HEK293 (cell line): ENCODE measurements around the gene CD47.

Experiments
- CTCF ChIA-PET: fragments of 350-600 bp; formaldehyde crosslinking; extraction: SDS; loops from one replicate; lab custom pipeline; 2021; ENCODE audit warnings: antibody characterized with exemption; lab: Yijun Ruan, JAX
- POLR2A ChIA-PET: fragments of 300-600 bp; formaldehyde crosslinking; extraction: SDS; loops from one replicate; lab custom pipeline; 2020; ENCODE audit warnings: antibody characterized with exemption, inconsistent platforms; lab: Yijun Ruan, JAX
- H3K27ac ChIP-seq: fragments of 200-500 bp; sonication (Bioruptor generic); 2 replicates; pipeline ENCODE4 v1.5.1; 2014; ENCODE audit warnings: low read depth, low read length, control low read depth, inconsistent platforms; ENCODE audit errors: extremely low read depth
- H3K36me3 ChIP-seq, 2 experiments: fragments of 200-500 bp in 1 of 2; sonication (Bioruptor generic) in 1 of 2; 1 replicate in 1 of 2; 2 replicates in 1 of 2; pipeline ENCODE4 v1.5.1; 2014 to 2017; ENCODE audit warnings: inconsistent platforms in 2 of 2, low read length in 2 of 2; ENCODE audit not compliant: control insufficient read depth in 2 of 2, insufficient read depth in 1 of 2
- H3K4me1 ChIP-seq: fragments of 200-500 bp; sonication (Bioruptor generic); 2 replicates; pipeline ENCODE4 v1.5.1; 2014; ENCODE audit warnings: mild to moderate bottlenecking, low read length, inconsistent platforms; ENCODE audit not compliant: control insufficient read depth, insufficient read depth
- H3K4me3 ChIP-seq: 2 replicates; pipeline ENCODE4 v1.5.1; 2011; ENCODE audit warnings: low read depth, mild to moderate bottlenecking, control low read depth, low read length, moderate library complexity
- H3K9me3 ChIP-seq: fragments of 200-500 bp; sonication (Bioruptor generic); 2 replicates; pipeline ENCODE4 v1.5.1; 2014; ENCODE audit warnings: low read depth, low read length, inconsistent platforms; ENCODE audit not compliant: control insufficient read depth, insufficient read depth
- SP7 ChIP-seq: fragments of 450-650 bp; formaldehyde crosslinking; IDR thresholded peaks from 2 replicates; pipeline ENCODE4 v1.5.1; 2016; ENCODE audit warnings: missing biosample characterization, missing genetic modification characterization
- ZBTB21 ChIP-seq: fragments of 450-650 bp; formaldehyde crosslinking; IDR thresholded peaks from 2 replicates; pipeline ENCODE4 v1.5.1; 2017; ENCODE audit warnings: missing biosample characterization, missing genetic modification characterization
- ZBTB48 ChIP-seq: fragments of 450-650 bp; formaldehyde crosslinking; IDR thresholded peaks from 2 replicates; pipeline ENCODE4 v1.5.1; 2016; ENCODE audit warnings: missing biosample characterization, missing genetic modification characterization
- ZFHX2 ChIP-seq: fragments of 450-650 bp; formaldehyde crosslinking; conservative IDR thresholded peaks from 2 replicates; pipeline ENCODE4 v1.5.1; 2016; ENCODE audit warnings: missing biosample characterization, missing genetic modification characterization
- ZNF169 ChIP-seq: fragments of 450-650 bp; formaldehyde crosslinking; IDR thresholded peaks from 2 replicates; pipeline ENCODE4 v1.5.1; 2016; ENCODE audit warnings: missing biosample characterization, missing genetic modification characterization
- ZNF514 ChIP-seq: fragments of 450-650 bp; formaldehyde crosslinking; IDR thresholded peaks from 2 replicates; pipeline ENCODE4 v1.5.1; 2016; ENCODE audit warnings: missing biosample characterization, missing genetic modification characterization
- ZNF558 ChIP-seq: fragments of 450-650 bp; formaldehyde crosslinking; IDR thresholded peaks from 2 replicates; pipeline ENCODE4 v1.5.1; 2016; ENCODE audit warnings: missing biosample characterization, missing genetic modification characterization
- ZNF621 ChIP-seq: fragments of 450-650 bp; formaldehyde crosslinking; IDR thresholded peaks from 2 replicates; pipeline ENCODE4 v1.5.1; 2017; ENCODE audit warnings: missing biosample characterization, missing genetic modification characterization
- ZNF623 ChIP-seq: fragments of 450-650 bp; formaldehyde crosslinking; IDR thresholded peaks from 2 replicates; pipeline ENCODE4 v1.5.1; 2016; ENCODE audit warnings: missing biosample characterization, missing genetic modification characterization
- ZNF624 ChIP-seq: fragments of 450-650 bp; formaldehyde crosslinking; IDR thresholded peaks from 2 replicates; pipeline ENCODE4 v1.5.1; 2017; ENCODE audit warnings: missing biosample characterization, missing genetic modification characterization
- TF ChIP-seq, protein P1 (sequence below): fragments of 450-650 bp; formaldehyde crosslinking; IDR thresholded peaks from 2 replicates; pipeline ENCODE4 v1.5.1; 2016; ENCODE audit warnings: missing biosample characterization, missing genetic modification characterization
- TF ChIP-seq, protein P2 (sequence below): fragments of 450-650 bp; formaldehyde crosslinking; IDR thresholded peaks from 2 replicates; pipeline ENCODE4 v1.5.1; 2016; ENCODE audit warnings: missing biosample characterization, missing genetic modification characterization, low read depth
- TF ChIP-seq, protein P3 (sequence below): fragments of 450-650 bp; formaldehyde crosslinking; conservative IDR thresholded peaks from 2 replicates; pipeline ENCODE4 v1.5.1; 2016; ENCODE audit warnings: low read depth, missing biosample characterization, missing genetic modification characterization
- TF ChIP-seq, protein P4 (sequence below): fragments of 450-650 bp; formaldehyde crosslinking; IDR thresholded peaks from 2 replicates; pipeline ENCODE4 v1.5.1; 2016; ENCODE audit warnings: missing biosample characterization, missing genetic modification characterization
- TF ChIP-seq, protein P5 (sequence below): fragments of 450-650 bp; IDR thresholded peaks from 2 replicates; pipeline ENCODE4 v1.5.1; 2018; ENCODE audit warnings: missing biosample characterization, missing genetic modification characterization

Gene CD47

DNA sequence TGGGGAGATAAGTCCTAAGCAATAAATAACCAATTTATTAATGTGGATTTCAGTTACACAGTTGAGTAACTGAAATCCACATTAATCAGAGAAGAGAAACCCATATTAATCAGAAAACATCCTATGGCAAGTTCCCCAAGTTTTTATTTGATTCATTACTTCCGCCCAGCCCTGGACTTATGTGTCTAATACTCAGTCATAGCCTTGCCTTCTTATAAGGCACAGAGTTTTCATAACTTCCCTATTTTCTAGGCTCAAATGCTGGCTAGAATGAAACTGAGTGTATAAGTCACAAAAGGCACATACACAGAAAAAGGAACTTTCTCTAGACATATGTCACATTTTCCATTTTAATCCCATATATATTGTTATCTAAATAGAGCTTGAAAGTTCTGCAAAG, 28.8 kb downstream of the CD47 start:
- TF ChIP-seq, protein P1, sequence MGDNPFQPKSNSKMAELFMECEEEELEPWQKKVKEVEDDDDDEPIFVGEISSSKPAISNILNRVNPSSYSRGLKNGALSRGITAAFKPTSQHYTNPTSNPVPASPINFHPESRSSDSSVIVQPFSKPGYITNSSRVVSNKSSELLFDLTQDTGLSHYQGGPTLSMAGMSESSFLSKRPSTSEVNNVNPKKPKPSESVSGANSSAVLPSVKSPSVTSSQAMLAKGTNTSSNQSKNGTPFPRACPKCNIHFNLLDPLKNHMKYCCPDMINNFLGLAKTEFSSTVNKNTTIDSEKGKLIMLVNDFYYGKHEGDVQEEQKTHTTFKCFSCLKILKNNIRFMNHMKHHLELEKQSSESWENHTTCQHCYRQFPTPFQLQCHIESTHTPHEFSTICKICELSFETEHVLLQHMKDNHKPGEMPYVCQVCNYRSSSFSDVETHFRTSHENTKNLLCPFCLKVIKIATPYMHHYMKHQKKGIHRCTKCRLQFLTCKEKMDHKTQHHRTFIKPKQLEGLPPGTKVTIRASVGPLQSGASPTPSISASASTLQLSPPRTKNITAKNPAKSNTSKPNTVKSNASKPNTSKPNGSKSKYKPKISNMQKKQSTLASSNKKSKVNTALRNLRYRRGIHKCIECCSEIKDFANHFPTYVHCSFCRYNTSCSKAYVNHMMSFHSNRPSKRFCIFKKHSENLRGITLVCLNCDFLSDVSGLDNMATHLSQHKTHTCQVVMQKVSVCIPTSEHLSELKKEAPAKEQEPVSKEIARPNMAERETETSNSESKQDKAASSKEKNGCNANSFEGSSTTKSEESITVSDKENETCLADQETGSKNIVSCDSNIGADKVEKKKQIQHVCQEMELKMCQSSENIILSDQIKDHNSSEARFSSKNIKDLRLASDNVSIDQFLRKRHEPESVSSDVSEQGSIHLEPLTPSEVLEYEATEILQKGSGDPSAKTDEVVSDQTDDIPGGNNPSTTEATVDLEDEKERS (tag by site-specific recombination) = no peak
- TF ChIP-seq ZBTB21 (tag by site-specific recombination) (no peak), ZNF558 (tag by site-specific recombination) (no peak), ZNF514 (no peak), ZNF623 (tag by site-specific recombination) (no peak), ZNF624 (tag by site-specific recombination) (no peak), SP7 (tag by site-specific recombination) (no peak), ZFHX2 (tag by site-specific recombination) (no peak), ZNF169 (tag by site-specific recombination) (no peak), ZNF621 (tag by site-specific recombination) (no peak), ZBTB48 (tag by site-specific recombination) (no peak)
- TF ChIP-seq, protein P2, sequence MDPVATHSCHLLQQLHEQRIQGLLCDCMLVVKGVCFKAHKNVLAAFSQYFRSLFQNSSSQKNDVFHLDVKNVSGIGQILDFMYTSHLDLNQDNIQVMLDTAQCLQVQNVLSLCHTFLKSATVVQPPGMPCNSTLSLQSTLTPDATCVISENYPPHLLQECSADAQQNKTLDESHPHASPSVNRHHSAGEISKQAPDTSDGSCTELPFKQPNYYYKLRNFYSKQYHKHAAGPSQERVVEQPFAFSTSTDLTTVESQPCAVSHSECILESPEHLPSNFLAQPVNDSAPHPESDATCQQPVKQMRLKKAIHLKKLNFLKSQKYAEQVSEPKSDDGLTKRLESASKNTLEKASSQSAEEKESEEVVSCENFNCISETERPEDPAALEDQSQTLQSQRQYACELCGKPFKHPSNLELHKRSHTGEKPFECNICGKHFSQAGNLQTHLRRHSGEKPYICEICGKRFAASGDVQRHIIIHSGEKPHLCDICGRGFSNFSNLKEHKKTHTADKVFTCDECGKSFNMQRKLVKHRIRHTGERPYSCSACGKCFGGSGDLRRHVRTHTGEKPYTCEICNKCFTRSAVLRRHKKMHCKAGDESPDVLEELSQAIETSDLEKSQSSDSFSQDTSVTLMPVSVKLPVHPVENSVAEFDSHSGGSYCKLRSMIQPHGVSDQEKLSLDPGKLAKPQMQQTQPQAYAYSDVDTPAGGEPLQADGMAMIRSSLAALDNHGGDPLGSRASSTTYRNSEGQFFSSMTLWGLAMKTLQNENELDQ (tag by site-specific recombination) = no peak
- TF ChIP-seq, protein P3, sequence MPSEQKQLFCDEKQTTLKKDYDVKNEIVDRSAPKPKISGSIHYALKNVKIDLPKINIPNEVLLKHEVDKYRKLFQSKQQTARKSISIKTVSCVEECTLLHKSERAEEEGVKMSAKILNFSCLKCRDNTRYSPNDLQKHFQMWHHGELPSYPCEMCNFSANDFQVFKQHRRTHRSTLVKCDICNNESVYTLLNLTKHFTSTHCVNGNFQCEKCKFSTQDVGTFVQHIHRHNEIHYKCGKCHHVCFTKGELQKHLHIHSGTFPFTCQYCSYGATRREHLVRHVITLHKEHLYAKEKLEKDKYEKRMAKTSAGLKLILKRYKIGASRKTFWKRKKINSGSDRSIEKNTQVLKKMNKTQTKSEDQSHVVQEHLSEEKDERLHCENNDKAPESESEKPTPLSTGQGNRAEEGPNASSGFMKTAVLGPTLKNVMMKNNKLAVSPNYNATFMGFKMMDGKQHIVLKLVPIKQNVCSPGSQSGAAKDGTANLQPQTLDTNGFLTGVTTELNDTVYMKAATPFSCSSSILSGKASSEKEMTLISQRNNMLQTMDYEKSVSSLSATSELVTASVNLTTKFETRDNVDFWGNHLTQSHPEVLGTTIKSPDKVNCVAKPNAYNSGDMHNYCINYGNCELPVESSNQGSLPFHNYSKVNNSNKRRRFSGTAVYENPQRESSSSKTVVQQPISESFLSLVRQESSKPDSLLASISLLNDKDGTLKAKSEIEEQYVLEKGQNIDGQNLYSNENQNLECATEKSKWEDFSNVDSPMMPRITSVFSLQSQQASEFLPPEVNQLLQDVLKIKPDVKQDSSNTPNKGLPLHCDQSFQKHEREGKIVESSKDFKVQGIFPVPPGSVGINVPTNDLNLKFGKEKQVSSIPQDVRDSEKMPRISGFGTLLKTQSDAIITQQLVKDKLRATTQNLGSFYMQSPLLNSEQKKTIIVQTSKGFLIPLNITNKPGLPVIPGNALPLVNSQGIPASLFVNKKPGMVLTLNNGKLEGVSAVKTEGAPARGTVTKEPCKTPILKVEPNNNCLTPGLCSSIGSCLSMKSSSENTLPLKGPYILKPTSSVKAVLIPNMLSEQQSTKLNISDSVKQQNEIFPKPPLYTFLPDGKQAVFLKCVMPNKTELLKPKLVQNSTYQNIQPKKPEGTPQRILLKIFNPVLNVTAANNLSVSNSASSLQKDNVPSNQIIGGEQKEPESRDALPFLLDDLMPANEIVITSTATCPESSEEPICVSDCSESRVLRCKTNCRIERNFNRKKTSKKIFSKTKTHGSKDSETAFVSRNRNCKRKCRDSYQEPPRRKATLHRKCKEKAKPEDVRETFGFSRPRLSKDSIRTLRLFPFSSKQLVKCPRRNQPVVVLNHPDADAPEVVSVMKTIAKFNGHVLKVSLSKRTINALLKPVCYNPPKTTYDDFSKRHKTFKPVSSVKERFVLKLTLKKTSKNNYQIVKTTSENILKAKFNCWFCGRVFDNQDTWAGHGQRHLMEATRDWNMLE (tag by site-specific recombination) = no peak
- TF ChIP-seq, protein P4, sequence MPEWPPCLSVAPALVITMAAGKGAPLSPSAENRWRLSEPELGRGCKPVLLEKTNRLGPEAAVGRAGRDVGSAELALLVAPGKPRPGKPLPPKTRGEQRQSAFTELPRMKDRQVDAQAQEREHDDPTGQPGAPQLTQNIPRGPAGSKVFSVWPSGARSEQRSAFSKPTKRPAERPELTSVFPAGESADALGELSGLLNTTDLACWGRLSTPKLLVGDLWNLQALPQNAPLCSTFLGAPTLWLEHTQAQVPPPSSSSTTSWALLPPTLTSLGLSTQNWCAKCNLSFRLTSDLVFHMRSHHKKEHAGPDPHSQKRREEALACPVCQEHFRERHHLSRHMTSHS = no peak
- TF ChIP-seq, protein P5, sequence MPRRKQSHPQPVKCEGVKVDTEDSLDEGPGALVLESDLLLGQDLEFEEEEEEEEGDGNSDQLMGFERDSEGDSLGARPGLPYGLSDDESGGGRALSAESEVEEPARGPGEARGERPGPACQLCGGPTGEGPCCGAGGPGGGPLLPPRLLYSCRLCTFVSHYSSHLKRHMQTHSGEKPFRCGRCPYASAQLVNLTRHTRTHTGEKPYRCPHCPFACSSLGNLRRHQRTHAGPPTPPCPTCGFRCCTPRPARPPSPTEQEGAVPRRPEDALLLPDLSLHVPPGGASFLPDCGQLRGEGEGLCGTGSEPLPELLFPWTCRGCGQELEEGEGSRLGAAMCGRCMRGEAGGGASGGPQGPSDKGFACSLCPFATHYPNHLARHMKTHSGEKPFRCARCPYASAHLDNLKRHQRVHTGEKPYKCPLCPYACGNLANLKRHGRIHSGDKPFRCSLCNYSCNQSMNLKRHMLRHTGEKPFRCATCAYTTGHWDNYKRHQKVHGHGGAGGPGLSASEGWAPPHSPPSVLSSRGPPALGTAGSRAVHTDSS (tag by site-specific recombination) = no peak
- TF ChIP-seq, all 188 proteins: peak for 0
- Histone ChIP-seq H3K9me3 (no peaks in the 10 kb centered on the region), H3K27ac (no peak overlapping the region), H3K36me3 (peaks cover 0 to 22% of the 10 kb centered on the region in 2 experiments; a peak in 2 of 3 replicates), H3K4me3 (no peak overlapping the region), H3K4me1 (no peaks in the 10 kb centered on the region)
- POLR2A ChIA-PET = no interaction called here
- CTCF ChIA-PET = no interaction called here
